ENCODE measurements around the gene LENG8. TPM values are rescaled to one million over a fixed set of nuclear protein-coding genes. Genes with fewer than 3 reads are reported as not detected.

The LENG8 gene
- total and polyA plus RNA-seq, 2 of the 13 experiments (the other 11 are each of a cell fraction or from before 2014, with no cell fraction given) = 14.3 to 41.9 TPM

- peak; percentile 89; the same call in 1 of the 2 replicates for TF ChIP-seq ZNF547 (CRISPR knock-in tag; IDR thresholded peaks at IDR 0.05)
- TF ChIP-seq MAX (IDR thresholded peaks at IDR 0.05) = no peak; the same call in 1 of the 2 replicates
- peak; percentile 95; the same call in 1 of the 2 replicates for TF ChIP-seq PREB (CRISPR knock-in tag; IDR thresholded peaks at IDR 0.05)
- TF ChIP-seq JUND (CRISPR knock-in tag; IDR thresholded peaks at IDR 0.05) = no peak
- TF ChIP-seq ATF4 (CRISPR knock-in tag; IDR thresholded peaks at IDR 0.05) = no peak
- peak; percentile 63; the same call in 1 of the 2 replicates for TF ChIP-seq MAF1 (CRISPR knock-in tag; IDR thresholded peaks at IDR 0.05; ENCODE audit: borderline replicate concordance)
- peak; percentile 84 for TF ChIP-seq YEATS4 (CRISPR knock-in tag; IDR thresholded peaks at IDR 0.05; ENCODE audit: borderline replicate concordance)
- TF ChIP-seq ZGPAT (CRISPR knock-in tag; IDR thresholded peaks at IDR 0.05) = peak; percentile 55; the same call in 1 of the 2 replicates
- TF ChIP-seq MXD4 (CRISPR knock-in tag; IDR thresholded peaks at IDR 0.05) = peak; percentile 22; the same call in 1 of the 2 replicates
- TF ChIP-seq SSRP1 (CRISPR knock-in tag; IDR thresholded peaks at IDR 0.05) = no peak
- no peak for TF ChIP-seq CEBPZ (IDR thresholded peaks at IDR 0.05; ENCODE audit: low read length)
- peak; percentile 41; the same call in 1 of the 2 replicates for TF ChIP-seq PATZ1 (CRISPR knock-in tag; IDR thresholded peaks at IDR 0.05)
- TF ChIP-seq ZFP91 (CRISPR knock-in tag; IDR thresholded peaks at IDR 0.05; ENCODE audit: borderline replicate concordance) = peak; percentile 85
- no peak for TF ChIP-seq ZNF160 (CRISPR knock-in tag; IDR thresholded peaks at IDR 0.05)
- no peak for TF ChIP-seq TFE3 (CRISPR knock-in tag; IDR thresholded peaks at IDR 0.05)
Measured at GRCh38 chr19:54462655-54463530, 13.9 kb downstream of the LENG8 start (continued).

Data from HepG2 (cell line).